Loucy (cell line): ENCODE results near the gene CHST12.

Experiments
- H2AFZ ChIP-seq: fragments of 200-600 bp; sonication (generic); 2 replicates; pipeline ENCODE4 v1.6.0; 2016; ENCODE audit warnings: antibody characterized with exemption, mild to moderate bottlenecking, low read length, moderate library complexity
- H3F3A ChIP-seq: fragments of 200-600 bp; 2 replicates; pipeline ENCODE4 v1.6.0; 2016; ENCODE audit warnings: antibody characterized with exemption, low read depth, mild to moderate bottlenecking
- H3K27me3 ChIP-seq: fragments of 200-600 bp; sonication (generic); 2 replicates; pipeline ENCODE4 v1.6.1; 2014; ENCODE audit warnings: low read length, mild to moderate bottlenecking; ENCODE audit not compliant: insufficient read depth, poor library complexity, severe bottlenecking
- H3K36me3 ChIP-seq: fragments of 200-600 bp; sonication (generic); 2 replicates; pipeline ENCODE4 v1.6.1; 2016; ENCODE audit warnings: low read length; ENCODE audit not compliant: insufficient read depth
- H3K4me1 ChIP-seq: fragments of 200-600 bp; sonication (generic); 2 replicates; pipeline ENCODE4 v1.5.1; 2014; ENCODE audit warnings: low read length, mild to moderate bottlenecking; ENCODE audit not compliant: insufficient read depth, poor library complexity, severe bottlenecking
- H3K4me2 ChIP-seq: fragments of 200-600 bp; sonication (generic); 2 replicates; pipeline ENCODE4 v1.6.0; 2014; ENCODE audit warnings: antibody characterized with exemption, low read length, low read depth, mild to moderate bottlenecking; ENCODE audit not compliant: poor library complexity, severe bottlenecking
- H3K4me3 ChIP-seq: fragments of 200-600 bp; sonication (generic); 2 replicates; pipeline ENCODE4 v1.5.1; 2014; ENCODE audit warnings: low read length, mild to moderate bottlenecking, mixed read lengths; ENCODE audit not compliant: poor library complexity, severe bottlenecking
- H3K79me2 ChIP-seq: fragments of 200-600 bp; sonication (generic); 2 replicates; pipeline ENCODE4 v1.6.1; 2014; ENCODE audit warnings: low read length; ENCODE audit not compliant: insufficient read depth
- H3K9ac ChIP-seq: fragments of 200-600 bp; sonication (generic); 2 replicates; pipeline ENCODE4 v1.6.0; 2014; ENCODE audit warnings: mild to moderate bottlenecking, low read depth, low read length, moderate library complexity; ENCODE audit not compliant: poor library complexity, severe bottlenecking
- H3K9me2 ChIP-seq: fragments of 200-600 bp; sonication (generic); replicated peaks from 2 replicates; pipeline ENCODE4 v1.6.1; 2016; ENCODE audit warnings: low read depth, low read length, mixed read lengths
- H3K9me3 ChIP-seq: fragments of 200-600 bp; sonication (generic); 2 replicates; pipeline ENCODE4 v1.6.1; 2014; ENCODE audit warnings: mild to moderate bottlenecking, antibody characterized with exemption, low read length, low read depth; ENCODE audit not compliant: insufficient read depth
- H4K20me1 ChIP-seq: fragments of 200-600 bp; sonication (generic); 2 replicates; pipeline ENCODE4 v1.6.0; 2014; ENCODE audit warnings: antibody characterized with exemption, low read length, mild to moderate bottlenecking; ENCODE audit not compliant: insufficient read depth, poor library complexity, severe bottlenecking
- EZH2phosphoT487 ChIP-seq: fragments of 200-600 bp; IDR thresholded peaks from 2 replicates; pipeline ENCODE4 v1.6.1; 2018; ENCODE audit warnings: antibody characterized with exemption, mild to moderate bottlenecking, moderate library complexity, borderline replicate concordance
- TF ChIP-seq, protein P1 (sequence below): fragments of 200-600 bp; sonication (generic); conservative IDR thresholded peaks from 2 replicates; pipeline ENCODE4 v1.5.1; 2014; ENCODE audit warnings: mild to moderate bottlenecking, antibody characterized with exemption, low read length

Gene CHST12

DNA sequence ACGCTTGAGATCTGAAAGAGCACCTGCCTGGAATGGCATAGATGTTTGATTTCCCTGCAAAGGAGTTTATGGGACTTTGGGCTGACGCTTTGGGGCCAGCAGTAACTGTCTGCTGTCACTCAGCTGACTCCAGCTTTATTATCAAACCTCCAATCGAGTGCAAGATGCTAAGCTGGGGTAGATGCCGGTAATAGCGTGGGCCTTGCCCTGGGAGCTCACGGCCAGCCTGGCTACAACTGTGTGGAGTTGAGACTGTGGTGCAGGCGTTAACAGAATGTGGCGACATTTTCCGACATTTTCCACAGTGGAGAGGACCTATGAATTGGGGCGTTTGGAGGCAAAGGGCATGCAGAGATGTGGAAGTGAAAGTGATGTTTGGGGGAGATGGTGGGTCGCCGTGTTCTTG, 1.3 kb downstream of the CHST12 start:
- no peak overlapping the region for H2AFZ ChIP-seq
- H3K79me2 ChIP-seq, result peaks cover 61% of the 10 kb centered on the region
- peaks cover 33% of the 10 kb centered on the region for H3F3A ChIP-seq
- H3K4me1 ChIP-seq, result peaks cover 50% of the 10 kb centered on the region
- H3K36me3 ChIP-seq, result no peaks in the 10 kb centered on the region
- peak overlapping the region; percentile 90 for H3K4me2 ChIP-seq
- peaks cover 22% of the 10 kb centered on the region for H4K20me1 ChIP-seq
- H3K27me3 ChIP-seq, result peaks cover 9% of the 10 kb centered on the region
- H3K9ac ChIP-seq, result peak overlapping the region; percentile 98
- H3K9me3 ChIP-seq, result no peaks in the 10 kb centered on the region
- no peak for TF ChIP-seq EZH2phosphoT487
- TF ChIP-seq, protein P1, sequence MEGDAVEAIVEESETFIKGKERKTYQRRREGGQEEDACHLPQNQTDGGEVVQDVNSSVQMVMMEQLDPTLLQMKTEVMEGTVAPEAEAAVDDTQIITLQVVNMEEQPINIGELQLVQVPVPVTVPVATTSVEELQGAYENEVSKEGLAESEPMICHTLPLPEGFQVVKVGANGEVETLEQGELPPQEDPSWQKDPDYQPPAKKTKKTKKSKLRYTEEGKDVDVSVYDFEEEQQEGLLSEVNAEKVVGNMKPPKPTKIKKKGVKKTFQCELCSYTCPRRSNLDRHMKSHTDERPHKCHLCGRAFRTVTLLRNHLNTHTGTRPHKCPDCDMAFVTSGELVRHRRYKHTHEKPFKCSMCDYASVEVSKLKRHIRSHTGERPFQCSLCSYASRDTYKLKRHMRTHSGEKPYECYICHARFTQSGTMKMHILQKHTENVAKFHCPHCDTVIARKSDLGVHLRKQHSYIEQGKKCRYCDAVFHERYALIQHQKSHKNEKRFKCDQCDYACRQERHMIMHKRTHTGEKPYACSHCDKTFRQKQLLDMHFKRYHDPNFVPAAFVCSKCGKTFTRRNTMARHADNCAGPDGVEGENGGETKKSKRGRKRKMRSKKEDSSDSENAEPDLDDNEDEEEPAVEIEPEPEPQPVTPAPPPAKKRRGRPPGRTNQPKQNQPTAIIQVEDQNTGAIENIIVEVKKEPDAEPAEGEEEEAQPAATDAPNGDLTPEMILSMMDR, result no peak
- H3K9me2 ChIP-seq, result no peaks in the 10 kb centered on the region
- peak overlapping the region; percentile 87 for H3K4me3 ChIP-seq

DNA sequence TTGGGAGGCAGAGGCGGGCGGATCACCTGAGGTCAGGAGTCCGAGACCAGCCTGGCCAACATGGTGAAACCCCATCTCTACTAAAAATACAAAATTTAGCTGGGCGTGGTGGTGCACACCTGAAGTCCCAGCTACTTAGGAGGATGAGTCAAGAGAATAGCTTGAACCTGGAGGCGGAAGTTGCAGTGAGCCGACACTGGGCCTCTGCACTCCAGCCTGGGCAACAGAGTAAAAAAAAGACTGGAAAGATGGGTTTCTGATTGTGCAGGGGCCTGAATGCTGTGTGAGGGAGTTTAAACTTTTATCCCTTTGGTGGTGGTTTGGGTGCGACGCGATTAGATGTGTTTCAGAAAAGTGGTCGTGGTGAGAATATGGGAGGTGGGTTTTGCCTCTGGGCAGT, 1.8 kb downstream of the CHST12 start:
- Histone ChIP-seq H3K9ac (peak overlapping the region; percentile 98), H3F3A (peaks cover 32% of the 10 kb centered on the region), H3K9me3 (no peaks in the 10 kb centered on the region), H3K27me3 (peaks cover 9% of the 10 kb centered on the region), H3K36me3 (no peaks in the 10 kb centered on the region), H3K79me2 (peaks cover 64% of the 10 kb centered on the region), H4K20me1 (peaks cover 22% of the 10 kb centered on the region), H3K9me2 (no peaks in the 10 kb centered on the region), H3K4me2 (peak overlapping the region; percentile 90), H2AFZ (no peak overlapping the region), H3K4me3 (peak overlapping the region; percentile 87), H3K4me1 (peaks cover 52% of the 10 kb centered on the region)
- TF ChIP-seq, protein P1, result no peak
- no peak for TF ChIP-seq EZH2phosphoT487

DNA sequence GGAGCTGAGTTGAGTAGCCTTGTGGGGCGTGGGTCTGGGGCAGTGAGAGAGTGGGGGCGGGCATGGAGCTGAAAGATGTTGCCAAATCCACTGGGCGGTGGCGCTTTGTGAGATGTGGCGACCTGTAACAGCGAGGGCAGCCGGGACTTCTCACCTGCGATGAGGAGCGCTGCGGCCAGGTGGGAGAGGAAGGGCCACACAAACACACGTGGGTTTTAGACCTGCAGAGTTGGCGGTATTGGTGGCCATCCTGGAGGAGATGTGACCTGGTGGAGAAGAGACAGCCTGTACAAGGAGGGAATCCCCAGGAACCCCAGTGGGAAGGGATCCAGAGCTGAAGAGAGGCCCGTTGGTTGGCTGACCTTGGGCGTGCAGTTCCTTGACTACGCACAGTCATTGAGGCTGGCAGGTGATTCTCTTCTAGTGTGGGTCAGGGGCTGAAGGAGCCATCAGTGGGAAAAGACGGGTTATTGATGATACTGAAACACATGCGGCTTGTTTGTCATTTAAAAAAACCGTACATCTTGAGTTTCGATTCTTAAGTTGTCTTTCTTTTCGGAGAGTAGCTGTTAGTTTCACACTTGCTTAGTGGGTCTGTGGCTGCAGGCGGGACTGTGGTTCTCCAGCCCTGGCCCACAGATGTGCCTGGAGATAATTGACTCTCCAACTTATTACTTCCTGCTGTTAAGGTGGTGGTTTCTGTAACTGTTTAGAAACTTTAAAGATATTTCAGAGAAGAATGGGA, 2.4 kb downstream of the CHST12 start:
- H3K4me1 ChIP-seq, result peaks cover 53% of the 10 kb centered on the region
- H3K27me3 ChIP-seq, result peaks cover 9% of the 10 kb centered on the region
- H3K36me3 ChIP-seq, result no peaks in the 10 kb centered on the region
- peak overlapping the region; percentile 87 for H3K4me3 ChIP-seq
- TF ChIP-seq, protein P1, result no peak
- TF ChIP-seq EZH2phosphoT487, result no peak
- peaks cover 28% of the 10 kb centered on the region for H4K20me1 ChIP-seq
- H3K9ac ChIP-seq, result peak overlapping the region; percentile 98
- no peak overlapping the region for H2AFZ ChIP-seq
- H3K9me3 ChIP-seq, result no peaks in the 10 kb centered on the region
- peak overlapping the region; percentile 90 for H3K4me2 ChIP-seq
- H3F3A ChIP-seq, result peaks cover 33% of the 10 kb centered on the region
- H3K9me2 ChIP-seq, result no peaks in the 10 kb centered on the region
- peaks cover 70% of the 10 kb centered on the region for H3K79me2 ChIP-seq
